Measurements from ENCODE around the gene DIRAS2.

DNA sequence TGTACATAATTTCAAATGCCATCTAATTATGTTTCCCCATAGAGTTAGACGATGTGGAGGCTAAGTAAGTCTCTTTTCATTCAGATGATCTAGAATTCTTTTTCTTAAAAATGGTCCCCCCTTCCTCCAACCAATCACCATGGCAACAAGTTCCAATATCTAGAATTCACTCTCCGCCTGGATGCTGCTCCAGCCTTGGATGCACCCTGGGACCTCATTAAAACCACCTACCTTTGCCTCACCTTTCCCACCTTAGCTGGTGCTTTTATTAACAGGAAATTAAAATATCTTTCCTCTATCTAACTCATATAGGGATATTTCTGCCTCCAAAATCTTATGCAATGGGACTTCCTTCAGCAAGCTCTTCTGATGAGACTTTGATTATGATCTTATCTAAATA lies 49.0 kb downstream of the DIRAS2 start:
- TF ChIP-seq CTCF (IDR thresholded peaks at IDR 0.05) (no peak), POLR2A (IDR thresholded peaks at IDR 0.05) (no peak)
